Astrocyte of the cerebellum (primary cell): ENCODE results near the gene ACOX3.

Experiments
- DNase-seq: peaks from one replicate; pipeline ENCODE4 v3.0.0-alpha.2; 2011; ENCODE audit warnings: low read depth
- H3K4me3 ChIP-seq: 2 replicates; pipeline ENCODE4 v1.5.1; 2011; ENCODE audit warnings: mild to moderate bottlenecking, low read depth, low read length, moderate library complexity
- in situ Hi-C: cut with HindIII; loops from 2 replicates; pipeline ENCODE4 v1.10.0; 2017; ENCODE audit warnings: low sequenced_read_pairs
- TF ChIP-seq, protein P1 (sequence below): IDR thresholded peaks from 2 replicates; pipeline ENCODE4 v1.5.1; 2012; ENCODE audit warnings: low read length, low read depth, moderate library complexity, mild to moderate bottlenecking; ENCODE audit errors: missing control alignments

The ACOX3 gene

DNA sequence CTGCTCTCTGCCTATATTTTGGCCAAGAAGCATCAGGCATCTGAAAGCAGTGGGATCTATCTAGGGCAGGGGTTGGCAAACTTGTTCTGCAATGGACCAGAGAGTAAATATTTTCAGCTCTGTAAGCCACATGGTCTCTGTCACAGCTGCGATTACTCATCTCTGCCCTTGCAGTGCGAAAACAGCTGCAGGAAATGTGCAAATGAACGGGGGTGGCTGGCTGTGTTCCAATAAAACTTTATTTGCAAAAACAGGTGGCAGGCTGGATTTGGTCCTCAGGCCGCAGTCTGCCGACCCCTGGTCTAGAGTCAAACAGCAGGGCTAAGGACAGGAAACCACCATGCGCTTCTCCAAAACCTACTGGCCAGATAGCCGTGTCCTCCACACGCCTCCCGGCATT lies 48.6 kb downstream of the ACOX3 start:
- TF ChIP-seq, protein P1, sequence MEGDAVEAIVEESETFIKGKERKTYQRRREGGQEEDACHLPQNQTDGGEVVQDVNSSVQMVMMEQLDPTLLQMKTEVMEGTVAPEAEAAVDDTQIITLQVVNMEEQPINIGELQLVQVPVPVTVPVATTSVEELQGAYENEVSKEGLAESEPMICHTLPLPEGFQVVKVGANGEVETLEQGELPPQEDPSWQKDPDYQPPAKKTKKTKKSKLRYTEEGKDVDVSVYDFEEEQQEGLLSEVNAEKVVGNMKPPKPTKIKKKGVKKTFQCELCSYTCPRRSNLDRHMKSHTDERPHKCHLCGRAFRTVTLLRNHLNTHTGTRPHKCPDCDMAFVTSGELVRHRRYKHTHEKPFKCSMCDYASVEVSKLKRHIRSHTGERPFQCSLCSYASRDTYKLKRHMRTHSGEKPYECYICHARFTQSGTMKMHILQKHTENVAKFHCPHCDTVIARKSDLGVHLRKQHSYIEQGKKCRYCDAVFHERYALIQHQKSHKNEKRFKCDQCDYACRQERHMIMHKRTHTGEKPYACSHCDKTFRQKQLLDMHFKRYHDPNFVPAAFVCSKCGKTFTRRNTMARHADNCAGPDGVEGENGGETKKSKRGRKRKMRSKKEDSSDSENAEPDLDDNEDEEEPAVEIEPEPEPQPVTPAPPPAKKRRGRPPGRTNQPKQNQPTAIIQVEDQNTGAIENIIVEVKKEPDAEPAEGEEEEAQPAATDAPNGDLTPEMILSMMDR = no peak
- DNase-seq = peak; percentile 58
- in situ Hi-C loops = no loop called here
- no peak overlapping the region for H3K4me3 ChIP-seq

DNA sequence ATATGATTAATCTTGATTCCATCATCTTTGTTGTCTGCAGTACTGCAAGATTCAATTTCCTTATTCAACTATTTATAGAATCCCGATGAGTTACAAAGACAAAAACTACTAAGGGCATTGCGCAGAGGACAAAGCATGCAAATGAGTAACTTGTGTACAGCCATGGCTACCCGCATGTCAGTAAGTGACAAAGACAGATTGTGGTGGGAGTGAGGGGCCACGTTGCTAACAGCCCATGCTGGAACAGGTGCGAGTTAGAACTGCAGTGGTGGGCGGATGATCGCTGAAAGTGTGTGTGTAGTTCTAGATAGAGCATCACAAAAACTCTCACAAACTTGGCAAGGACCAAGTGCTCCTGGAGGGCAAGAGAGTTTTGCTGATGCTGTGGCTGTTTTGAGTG lies 49.5 kb downstream of the ACOX3 start:
- TF ChIP-seq, protein P1 = no peak
- in situ Hi-C loops = no loop called here
- DNase-seq = no peak
- no peak overlapping the region for H3K4me3 ChIP-seq

DNA sequence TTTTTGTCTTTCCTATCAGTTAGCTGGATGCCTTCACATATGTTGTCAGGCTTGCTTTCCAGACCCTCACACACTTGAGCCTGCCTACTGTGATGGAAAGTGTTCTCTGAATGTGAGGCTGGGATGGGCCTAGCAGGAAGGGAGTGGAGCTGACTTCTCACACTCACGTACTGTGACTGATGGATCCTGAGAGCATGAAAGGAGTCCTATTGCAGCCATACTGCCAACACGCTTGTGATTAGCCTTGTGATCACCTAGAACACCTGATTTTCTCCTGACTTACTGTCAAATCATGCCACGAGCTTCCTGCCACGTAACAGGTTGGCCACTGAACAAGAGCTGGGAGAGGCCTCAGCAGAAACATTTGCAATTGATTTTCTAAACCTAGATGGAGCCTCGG lies 49.9 kb downstream of the ACOX3 start:
- in situ Hi-C loops = no loop called here
- no peak for DNase-seq
- H3K4me3 ChIP-seq = no peak overlapping the region
- TF ChIP-seq, protein P1 = no peak

DNA sequence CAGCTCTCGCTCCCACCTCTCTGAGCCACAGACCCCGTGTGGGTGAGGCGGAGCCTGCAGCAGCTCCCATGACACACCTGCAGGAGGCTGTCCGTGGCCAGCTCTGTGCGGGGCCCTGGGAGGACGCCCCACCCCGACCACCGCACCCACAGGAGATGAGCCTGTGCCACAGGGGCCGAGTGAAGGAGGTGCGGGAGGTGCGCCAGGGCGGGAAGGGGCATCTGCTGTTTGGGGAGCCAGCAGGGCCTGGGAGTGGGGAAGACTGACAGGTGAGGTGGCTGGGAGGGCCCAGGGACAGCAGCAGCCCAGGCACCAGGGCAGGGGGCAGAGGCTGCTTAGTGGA lies 52.0 kb downstream of the ACOX3 start:
- H3K4me3 ChIP-seq = no peak overlapping the region
- no peak for DNase-seq
- in situ Hi-C loops = no loop called here
- TF ChIP-seq, protein P1 = no peak

DNA sequence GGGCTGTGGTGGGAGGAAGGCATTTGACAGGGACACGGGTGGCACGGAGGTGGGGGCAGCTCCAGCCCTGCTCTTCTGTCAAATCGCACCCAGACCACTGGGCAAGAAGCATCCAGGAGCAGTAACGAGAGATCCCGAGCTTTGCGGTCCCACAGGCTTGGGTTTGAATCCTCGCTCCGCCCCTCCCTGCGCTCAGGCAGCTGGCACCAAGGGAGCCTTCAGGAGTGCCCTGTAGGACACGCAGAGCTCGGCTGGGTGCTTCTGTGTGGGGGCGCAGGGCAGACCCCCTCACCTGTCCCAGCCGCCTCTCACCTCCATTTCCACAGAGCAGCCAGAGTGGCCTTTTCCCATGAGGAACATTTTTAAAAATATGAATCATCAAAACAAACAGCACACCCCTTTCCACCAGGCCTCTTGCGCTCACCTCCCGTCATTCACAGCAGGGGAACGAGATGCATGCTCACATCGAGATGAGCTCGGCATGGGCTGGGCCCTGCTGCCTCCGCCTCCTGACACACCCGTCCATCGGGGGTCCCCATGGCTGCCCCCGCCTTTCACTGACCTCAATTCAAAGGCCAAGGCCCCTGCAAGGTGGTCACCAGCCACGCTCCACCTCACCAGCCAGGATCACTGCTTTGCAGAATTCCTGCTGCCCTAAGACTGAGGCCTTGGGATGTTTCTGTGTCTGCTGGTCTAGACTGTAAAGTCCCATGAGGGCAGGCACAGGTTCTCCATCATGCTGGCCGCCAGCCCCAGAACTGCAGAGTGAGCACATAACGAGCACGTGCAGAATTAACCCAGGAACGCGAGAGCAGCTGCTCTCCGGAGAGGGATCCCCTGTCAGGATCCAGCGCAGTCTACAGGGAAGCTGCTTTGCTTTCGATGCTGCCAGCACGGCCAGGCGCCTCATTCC lies 52.7 kb downstream of the ACOX3 start:
- in situ Hi-C loops = no loop called here
- DNase-seq = no peak
- no peak overlapping the region for H3K4me3 ChIP-seq
- TF ChIP-seq, protein P1 = no peak

DNA sequence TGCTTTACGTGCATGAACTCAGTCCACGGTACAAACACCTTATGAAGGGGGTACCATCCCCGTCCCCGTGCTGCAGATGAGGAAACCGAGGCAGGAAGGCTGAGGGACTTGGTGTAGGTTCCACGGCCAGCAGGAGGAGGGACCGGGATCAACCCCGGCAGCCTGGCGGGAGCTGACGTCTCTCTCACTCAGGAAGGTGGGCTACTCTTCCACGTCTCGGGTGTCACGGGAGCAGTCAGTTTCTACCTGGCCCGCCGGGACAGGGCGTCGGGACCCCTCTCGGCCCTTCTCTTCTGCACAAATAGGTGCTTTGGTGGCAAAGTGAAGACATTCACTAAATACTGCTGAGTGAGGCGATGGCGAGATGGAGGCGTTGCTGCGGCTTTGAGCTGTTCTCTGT lies 53.3 kb downstream of the ACOX3 start:
- TF ChIP-seq, protein P1 = no peak
- no peak for DNase-seq
- H3K4me3 ChIP-seq = no peak overlapping the region
- in situ Hi-C loops = no loop called here
